ENCODE results near the gene GPATCH1.
A peak's percentile ranks its signal among the peaks of the same experiment; 100 is the strongest.

GPATCH1 gene

DNA sequence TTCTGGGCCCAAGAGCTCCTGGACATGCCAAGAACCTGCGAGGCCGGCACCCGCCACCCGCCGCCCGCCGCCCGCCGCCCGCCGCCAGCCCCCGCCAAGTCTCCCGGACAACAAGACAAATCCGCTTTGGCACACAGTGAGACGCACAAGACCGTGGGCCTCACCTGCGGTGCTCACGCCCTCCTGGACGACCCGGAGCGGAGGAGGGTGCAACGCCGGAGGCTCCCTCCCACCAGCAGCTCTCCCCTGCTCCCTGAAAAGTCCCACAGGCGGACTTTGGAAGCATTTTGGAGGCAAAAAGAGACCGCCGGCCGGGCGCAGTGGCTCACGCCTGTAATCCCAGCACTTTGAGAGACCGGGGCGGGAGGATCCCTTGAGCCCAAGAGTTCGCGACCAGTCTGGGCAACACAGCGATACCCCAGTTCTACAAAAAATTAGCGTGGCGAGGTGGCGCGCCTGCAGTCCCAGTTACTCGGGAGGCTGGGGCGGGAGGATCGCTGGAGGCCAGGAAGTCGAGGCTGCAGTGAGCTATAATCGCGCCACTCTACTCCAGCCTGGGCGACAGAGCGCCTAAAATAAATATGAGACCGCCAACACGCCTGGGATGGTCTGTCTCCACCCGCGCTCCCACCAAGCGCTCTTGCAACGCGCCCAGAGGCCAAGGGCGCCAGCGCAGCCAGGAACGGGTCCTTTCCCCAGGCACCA is 17.1 kb upstream of the GPATCH1 start:
- no peak for DNase-seq

DNA sequence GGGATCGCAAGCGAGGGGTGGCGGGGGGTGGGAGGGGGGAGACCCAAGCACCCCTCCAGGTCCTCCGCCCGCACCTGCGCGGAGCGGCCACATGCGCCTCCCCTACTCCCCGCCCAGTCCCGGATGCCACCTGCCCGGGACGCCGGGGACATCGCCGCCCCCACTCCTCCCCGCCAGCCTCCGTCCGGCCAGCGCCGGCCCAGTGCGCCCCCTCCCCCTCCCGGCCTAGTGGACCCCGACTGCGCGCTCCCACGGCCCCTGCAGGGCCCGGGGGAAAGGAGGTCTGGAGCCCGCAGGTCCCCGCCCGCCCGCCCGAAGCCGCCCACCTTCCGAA is 16.6 kb upstream of the GPATCH1 start:
- DNase-seq = no peak

DNA sequence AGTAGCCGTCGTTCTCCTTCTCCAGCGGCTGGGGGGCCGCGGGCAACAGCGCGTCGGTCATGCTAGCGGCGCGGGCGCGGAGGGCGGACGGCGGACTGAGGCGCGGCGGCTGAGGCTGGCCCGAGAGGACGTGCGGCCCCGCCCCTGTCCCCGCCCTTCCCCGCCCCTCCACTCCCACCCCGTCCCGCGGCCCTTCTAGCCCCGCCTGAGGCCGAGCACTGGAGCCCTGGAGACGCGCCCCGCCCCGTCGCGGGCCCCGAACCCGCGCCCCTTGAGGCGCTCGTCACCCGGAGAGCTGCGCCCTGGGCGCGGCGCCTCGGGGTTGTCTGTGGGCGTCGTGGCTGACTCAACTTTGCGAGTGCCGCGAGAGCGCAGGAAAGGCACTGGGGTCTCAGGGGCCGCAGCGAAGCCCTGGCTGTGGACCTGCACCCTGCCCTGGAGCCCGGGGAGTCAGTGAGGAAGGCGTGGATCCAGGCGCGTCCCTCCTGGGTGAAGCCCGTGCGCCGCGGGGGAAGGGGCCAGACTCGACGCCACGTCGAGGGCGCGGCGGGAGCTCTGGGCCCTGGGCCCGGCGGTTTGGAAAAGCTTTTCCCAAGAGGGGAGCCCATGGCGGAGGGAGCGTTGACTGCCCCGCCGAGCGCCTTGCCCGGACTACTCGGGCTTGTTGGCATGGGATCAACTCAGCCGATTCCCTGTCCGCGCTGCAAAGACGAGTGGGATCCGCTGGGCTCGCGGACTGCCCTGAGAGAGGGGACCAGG is 16.0 kb upstream of the GPATCH1 start, which contains the start of gene RHPN2:
Gene RHPN2 (minus strand): TSS at position 97 of the 759 bp plus-strand sequence. CDS start 36 bp downstream, at position 61.
- peak; percentile 8 for DNase-seq

DNA sequence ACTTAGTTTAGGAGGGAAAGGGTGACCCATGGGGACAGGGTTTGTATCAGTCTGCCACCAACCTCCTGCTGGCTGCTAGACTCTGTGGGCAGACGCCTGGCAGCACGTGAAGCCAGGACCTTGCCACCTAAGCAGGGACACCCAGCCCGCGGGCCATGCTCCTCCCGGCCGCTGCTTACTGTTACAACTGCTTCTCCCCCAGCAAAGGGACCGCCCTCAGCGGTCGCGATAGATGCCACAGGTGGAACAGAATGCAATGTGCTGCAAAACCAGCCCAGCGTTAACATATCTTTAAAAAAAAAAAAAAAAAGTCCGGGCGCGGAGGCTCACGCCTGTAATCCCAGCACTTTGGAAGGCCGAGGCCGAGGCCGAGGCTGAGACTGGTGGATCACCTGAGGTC is 14.4 kb upstream of the GPATCH1 start:
- no peak for DNase-seq

DNA sequence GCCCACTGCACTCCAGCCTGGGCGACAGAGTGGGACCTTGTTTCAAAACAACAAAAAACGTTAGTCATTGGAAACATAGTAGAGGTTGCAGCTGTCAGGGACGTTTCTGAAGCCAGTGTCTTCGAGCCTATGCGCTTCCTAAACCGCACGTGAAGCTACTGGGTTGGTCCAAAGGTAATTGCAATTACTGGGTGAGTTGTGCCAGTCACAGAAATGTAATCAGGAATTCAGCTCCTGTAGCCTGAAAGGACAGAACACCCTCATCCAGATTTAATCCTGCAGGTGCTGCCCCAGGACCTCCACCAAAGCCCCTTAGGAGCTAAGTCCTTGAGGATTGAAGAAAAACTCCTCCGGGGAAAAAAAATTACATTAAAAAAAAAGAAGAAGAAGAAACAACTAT is 13.9 kb upstream of the GPATCH1 start:
- no peak for DNase-seq

DNA sequence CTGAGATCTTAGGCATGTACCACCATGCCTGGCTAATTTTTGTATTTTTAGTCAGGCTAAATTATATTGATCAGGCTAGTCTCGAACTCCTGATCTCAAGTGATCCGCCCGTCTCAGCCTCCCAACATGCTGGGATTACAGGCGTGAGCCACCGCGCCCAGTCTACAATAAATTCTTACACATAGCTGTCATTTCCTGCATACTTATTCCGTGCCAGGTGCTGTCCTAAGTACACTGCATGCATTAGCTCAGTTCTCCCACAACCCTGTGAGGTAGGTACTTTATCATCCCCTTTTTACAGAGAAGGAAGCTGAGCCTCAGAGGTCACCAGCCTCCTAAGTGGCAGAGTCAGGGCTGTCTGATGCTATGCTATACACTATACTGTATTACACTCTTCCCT is 9.1 kb upstream of the GPATCH1 start:
- DNase-seq = no peak

DNA sequence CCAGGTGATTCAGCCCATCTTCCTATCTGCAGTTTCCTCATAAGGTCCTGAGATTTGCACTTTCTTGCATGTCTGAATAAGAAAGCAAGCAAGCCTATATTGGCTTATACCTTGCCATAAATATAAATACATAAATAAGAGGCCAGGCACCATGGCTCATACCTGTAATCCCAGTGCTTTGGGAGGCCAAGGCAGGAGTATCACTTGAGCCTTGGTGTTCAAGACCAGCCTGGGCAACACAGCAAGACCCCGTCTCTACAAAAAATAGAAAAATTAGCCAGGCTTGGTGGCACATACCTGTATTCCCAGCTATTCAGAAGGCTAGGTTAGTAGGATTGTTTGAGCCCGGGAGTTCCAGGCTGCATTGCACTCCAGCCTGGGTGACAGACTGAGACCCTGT is 5.5 kb upstream of the GPATCH1 start:
- no peak for DNase-seq

DNA sequence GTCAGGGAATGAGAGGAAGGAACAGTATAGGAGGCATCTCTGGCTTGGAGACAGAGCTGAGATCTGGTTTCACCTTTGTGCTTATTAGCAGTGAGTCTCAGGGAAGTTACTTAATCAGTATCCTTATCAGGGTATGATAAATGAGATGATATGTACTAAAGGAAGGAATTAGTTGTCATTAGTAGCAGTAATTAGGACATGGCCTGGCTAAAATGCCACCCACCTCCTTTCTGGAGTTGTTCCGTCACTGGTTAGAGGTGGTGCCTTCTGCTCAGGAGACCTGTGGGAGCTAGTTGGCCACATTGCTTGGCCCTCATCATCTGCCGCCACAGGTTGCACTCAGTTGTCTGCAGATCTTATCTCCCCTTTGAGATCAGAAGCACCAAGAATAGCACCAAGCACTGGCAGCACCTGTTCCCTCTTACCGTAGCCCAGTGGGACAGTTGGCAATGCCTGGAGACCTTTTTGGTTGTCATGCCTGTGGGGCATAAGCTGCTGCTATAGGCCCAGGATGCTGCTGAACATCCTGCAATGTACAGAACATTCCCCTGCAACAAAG is 4.7 kb downstream of the GPATCH1 start:
- DNase-seq = no peak

DNA sequence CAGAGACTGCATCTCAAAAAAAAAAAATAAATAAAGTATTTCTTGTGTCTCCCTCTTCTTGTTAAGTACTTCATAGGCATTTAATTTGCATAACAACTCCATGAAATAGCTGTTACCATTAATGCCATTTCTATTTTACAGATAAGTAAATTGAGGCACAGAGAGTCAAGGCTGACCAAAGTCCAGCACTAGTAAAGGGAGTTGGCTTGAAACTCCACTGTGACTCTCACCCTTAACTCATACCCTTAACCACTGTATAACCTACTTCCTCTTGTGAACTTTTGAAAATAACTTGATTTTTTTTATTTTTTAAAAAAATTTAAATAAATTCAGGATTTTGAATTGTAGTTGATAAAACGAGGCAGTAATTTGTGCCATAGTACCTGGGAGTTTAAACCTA is 6.0 kb downstream of the GPATCH1 start:
- no peak for DNase-seq

DNA sequence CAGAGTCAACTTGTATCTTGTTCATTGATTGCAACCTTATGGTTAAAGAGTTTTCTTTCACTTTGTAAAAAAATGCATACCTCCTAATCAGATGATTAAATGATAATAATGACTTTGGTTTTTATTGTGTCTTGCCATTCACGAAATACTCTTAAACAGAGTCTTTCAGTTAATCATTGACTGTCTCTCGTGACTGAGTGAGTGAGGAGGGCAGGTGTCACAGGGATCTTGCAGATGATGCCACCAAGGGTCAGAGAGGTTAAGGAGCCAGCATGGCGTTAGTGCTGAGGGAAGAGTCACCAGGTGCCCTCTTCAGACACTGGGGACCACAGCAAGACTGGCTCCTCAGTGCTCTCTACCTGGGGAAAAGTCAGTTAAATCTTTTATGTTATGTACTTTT is 8.0 kb downstream of the GPATCH1 start:
- no peak for DNase-seq

DNA sequence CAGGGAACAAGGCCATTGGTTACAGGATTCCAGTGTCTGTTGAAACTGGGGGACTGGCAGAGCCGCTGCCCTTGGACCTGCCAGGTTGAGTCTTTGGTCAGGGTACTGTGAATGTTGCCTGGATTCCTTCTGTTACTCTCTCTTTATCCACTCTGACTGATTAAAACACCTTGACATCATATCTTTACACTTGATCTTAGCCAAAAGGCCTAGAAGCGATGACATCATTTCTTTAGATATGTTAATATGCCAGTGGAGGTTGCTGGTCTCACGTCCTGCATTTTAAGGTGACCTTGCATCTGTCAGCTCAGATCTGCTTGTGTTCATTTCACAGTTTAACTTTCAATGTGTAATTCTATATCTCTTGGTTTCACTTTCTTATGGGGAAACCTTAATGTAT is 9.2 kb downstream of the GPATCH1 start:
- no peak for DNase-seq

DNA sequence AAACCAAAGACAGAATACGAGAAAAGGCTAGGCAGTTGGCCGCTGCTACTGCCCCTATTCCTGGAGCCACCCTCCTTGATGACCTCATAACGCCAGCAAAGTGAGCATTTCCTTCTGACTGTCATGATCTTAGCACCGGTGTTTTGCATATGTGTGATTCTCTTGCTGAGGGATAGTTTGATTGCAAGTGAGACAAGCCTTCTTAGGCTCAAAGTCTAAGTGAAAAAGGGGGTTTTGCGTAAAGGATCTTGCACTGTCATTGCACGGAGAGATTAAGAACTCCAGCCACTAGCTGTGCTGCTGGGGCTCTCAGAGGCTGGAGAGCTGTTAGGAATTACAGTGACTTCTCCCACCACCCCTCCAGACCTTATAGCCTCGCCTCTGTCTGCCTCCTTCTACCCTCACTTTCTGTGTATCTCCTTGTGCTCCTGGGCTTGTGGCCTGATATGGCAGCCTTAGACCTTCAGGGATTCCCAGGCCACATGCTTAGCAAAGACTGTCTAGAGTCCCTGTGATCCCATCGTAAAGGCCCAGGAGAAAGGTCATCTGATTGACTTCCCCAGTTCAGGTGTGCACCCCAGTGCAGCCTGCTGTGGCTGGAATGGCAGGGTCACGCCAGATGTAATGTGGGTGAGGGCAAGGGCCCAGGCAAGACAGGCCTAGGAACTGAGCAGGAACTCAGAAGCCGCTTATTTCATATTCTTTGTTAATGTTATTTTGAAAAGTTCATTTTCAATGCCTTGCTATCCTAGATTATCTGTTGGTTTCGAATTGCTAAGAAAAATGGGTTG is 12.6 kb downstream of the GPATCH1 start:
- DNase-seq = no peak

DNA sequence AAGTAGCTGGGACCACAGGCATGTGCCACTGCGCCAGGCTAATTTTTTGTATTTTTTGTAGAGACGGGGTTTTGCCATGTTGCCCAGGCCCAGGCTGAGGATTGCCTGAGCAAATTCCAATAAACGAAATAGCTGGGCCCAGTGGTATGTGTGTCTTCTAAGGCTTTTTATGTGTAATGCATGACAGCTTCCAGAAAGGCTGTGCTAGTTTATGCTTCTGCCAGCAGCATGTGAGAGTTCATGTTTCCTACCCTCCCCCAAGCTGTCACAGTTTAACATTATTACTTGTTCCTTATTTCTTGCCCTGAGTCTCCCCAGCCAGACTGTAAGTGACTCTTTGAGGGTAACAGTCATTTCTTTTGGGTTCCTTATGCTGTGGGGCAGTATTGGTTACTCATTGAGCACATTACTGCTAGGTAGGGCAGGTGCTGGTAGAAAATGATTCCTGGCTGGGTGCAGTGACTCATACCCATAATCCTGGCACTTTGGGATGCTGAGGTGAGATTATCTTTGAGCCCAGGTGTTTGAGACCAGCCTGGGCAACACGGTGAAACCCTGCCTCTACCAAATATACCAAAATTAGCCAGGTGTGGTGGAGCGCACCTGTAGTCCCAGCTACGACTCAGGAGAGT is 13.6 kb downstream of the GPATCH1 start:
- DNase-seq = no peak

DNA sequence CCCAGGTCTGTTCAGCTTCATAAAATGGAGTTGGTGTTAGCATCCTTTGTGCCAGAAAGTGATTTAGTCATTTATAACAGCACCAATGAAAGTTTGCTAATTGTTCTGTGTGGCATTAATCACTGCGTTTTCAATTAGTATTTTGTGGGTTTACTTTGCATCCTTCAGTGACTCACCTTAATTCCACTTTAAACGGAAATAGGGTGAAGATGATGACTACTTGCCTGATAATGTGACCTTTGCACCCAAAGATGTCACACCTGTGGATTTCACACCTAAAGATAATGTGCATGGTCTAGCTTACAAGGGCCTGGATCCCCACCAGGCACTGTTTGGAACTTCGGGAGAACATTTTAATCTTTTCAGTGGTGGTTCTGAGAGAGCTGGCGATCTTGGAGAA is 15.0 kb downstream of the GPATCH1 start:
- no peak for DNase-seq

DNA sequence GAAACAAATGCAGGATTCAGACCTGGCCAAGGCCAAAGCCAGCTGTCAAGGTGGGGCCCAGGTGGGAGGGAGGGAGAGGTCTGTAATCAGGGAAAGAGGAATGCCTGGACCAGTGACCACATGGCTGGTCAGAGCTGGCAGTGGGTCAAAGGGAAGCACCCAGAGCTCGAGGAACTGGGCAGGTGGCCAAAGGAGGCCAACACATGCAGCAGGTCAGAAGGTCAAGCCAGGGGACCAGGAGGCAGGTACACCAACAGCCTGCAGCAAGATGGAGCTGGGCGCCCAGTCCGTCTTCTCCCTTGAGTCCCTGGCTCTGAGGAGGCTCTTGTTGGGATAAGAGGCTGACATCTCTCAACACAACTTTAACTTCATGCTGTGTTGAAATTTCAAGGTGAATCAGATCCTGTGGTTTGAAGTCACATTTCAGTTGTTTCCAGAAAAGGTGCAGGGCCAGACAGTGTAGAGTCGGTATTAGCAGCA is 17.1 kb downstream of the GPATCH1 start:
- DNase-seq = no peak

DNA sequence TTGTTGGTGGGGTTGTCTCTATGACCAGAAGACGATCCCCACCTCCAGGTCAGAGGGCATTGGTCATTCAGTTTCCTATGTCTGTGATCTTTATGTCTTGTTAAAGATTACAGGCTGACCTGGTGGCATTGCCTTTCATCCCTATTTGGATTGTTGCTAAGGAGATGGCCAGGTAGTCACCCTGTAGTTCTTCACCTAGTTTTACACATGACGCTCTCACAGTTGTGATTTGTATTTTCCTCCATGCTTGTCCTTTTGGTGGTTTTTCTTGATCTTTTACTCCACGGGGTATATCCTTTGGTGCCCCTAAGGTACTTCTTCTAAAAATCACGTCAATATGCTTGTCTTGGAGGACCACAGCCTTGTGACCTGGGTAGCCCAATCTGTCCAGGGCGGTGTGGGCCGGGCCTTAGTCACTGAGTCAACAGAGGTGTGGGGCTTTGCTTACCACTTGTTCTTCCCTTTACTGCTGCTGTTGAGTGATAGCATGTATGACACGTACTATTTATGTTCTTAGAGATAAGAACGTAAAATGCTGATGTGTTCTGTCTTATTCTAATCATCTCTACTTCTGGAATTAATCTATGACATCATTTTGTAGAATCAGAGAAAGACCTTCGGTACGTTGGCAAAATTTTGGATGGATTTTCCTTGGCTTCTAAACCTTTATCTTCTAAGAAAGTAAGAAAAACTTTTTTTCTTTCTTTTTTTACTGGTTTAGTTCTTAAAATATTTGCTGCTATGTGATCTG is 20.1 kb downstream of the GPATCH1 start:
- DNase-seq = no peak

DNA sequence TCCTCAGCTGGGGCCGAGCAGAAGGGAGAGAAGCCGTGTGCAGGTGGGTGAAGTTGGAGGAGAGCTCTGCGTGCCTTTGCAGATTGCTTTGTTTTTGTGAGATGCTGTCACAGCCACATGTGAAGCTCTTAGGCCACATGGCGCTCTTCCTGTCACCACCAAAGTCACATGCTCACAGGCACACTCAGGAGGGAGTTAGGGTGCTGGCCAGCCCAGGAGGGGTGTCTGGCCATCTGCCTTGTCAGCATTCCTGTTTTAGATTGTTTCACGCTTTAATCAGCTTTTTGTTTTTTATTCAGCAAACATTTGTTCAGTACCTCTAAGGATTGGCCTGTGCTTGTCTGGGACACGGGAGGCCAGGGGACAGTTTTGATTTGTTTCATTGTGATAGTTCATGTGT is 21.9 kb downstream of the GPATCH1 start:
- DNase-seq = no peak

DNA sequence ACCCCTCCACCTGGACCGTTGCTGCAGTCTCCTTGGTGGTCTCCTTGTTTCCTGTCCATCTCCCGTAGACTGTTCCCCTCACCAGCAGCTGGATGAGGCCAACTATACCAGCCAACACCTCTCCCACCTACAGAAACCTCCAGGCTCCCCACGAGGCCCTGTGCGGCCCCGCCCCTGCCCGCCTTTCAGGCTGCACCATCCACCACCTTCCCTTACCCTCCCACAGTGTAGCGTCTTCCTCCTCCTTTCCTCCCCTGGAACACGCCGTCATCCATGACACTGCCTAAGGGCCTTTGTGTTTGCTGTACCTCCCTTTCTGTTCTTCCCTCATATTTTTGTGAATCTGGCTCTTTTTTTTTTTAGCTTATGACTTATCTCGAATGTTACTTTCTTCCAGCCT is 27.2 kb downstream of the GPATCH1 start:
- DNase-seq = no peak

DNA sequence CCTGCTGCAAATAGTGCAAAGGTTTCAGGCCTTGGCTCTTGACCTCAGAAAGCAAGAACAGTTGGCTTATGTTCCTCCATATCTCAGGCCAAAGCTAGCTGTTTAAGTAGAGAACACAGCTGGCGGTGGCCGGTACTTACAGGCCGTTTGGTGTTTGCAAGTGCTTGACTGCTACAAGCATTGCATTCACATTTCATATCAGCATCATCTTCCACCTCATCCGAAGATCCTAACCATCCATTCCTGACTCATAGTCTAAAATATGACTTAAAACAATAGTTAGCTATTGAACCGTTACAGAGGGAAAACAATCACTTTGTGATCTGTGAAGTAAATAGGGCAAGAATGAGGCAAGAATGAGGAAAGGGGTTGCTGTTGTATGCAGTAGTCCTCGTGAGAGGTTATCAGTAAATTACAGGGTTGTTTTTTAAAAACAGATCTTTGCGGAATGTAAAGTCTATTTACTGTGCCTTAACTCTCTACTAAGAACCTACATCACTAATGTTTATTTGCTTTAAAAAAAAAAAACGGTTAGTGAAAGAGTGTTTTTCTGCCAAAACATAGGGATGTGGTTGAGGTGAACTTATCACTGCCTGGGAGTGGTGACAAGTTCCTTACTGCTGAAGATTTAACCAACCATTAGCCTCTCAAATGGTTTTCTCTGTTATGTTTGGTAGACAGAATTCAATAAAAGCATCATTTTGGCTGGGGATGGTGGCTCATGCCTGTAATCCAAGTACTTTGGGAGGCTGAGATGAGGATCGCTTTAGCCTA is 29.3 kb downstream of the GPATCH1 start:
- no peak for DNase-seq

DNA sequence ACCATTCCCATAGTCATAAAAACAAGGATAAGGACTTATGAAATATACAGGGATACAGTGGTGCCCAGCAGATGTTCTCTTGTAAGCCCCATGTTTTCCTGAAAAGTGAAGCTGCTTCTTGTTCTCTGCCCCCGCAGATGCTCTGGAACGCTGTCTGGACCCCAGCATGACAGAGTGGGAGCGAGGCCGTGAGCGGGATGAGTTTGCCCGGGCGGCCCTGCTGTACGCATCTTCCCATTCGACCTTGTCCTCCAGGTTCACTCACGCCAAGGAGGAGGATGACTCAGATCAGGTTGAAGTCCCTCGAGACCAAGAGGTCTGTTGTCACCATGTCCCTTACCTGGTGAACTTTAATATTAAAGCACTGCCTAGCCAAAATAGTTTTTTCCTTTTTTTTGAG is 30.6 kb downstream of the GPATCH1 start:
- no peak for DNase-seq

DNA sequence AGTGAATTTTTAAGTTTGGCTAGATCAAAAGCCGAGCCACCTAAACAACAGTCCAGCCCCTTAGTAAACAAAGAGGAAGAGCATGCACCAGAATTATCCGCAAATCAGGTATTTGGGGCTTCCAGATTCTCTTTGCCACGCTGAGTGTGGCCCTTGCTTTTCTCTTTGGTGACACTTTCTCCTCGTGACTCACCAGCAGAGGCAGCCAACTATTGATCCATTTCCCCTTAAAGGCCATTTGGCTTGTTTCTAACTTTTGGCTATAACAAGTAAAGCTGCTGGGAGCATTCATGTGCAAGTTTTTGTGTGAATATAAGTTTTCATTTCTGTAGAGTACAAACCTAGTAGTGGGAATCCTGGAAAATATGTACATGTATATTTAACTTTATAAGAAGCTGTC is 33.3 kb downstream of the GPATCH1 start:
- no peak for DNase-seq

Data from NCI-H1092 treated with DMSO at 0.1 percent for 48 hours (cell line).